Heart left ventricle (tissue), 16 donors: ENCODE measurements around the gene BAZ1B. TPM values are rescaled to one million over a fixed set of nuclear protein-coding genes. Genes with fewer than 3 reads are reported as not detected.
"Not testable (repeated sequence)": the region's sequence is repeated elsewhere in the genome, so short reads cannot be mapped to it uniquely, and the experiment has no call there.

ENCODE experiments used
- ATAC-seq, 4 donors: fragments of 200-7000 bp; cut with Tn5 transposase; one replicate each; pipeline ENCODE4 v1.9.1; 2020 to 2022; ENCODE audit warnings: moderate library complexity in 4 of 4, mild to moderate bottlenecking in 3 of 4, moderate number of reproducible peaks in 1 of 4
- DNase-seq, 5 donors: peaks; one replicate each; pipeline ENCODE4 v3.0.0-alpha.2; 2020
- H3K27ac ChIP-seq, 12 donors: fragments of 200-600 bp; sonication (generic) in 4 of 12; one replicate each; pipeline versions ENCODE4 v1.5.0 to v1.8.0; 2016 to 2022; ENCODE audit warnings: mild to moderate bottlenecking in 2 of 12
- H3K27me3 ChIP-seq, 9 donors: fragments of 200-600 bp; sonication (generic) in 2 of 9; one replicate each; pipeline versions ENCODE4 v1.5.1 to v1.8.0; 2016 to 2022; ENCODE audit warnings: mild to moderate bottlenecking in 3 of 9
- H3K36me3 ChIP-seq, 9 donors: fragments of 200-600 bp; sonication (generic) in 2 of 9; one replicate each; pipeline versions ENCODE4 v1.5.0 to v1.8.0; 2018 to 2022; ENCODE audit warnings: mild to moderate bottlenecking in 2 of 9
- H3K4me1 ChIP-seq, 12 donors: fragments of 200-600 bp; sonication (generic) in 4 of 12; one replicate each; pipeline versions ENCODE4 v1.5.0 to v1.8.0; 2016 to 2022; ENCODE audit warnings: mild to moderate bottlenecking in 3 of 12
- H3K4me3 ChIP-seq, 12 donors: fragments of 200-600 bp; sonication (generic) in 4 of 12; one replicate each; pipeline versions ENCODE4 v1.5.0 to v1.8.0; 2017 to 2022; ENCODE audit warnings: mild to moderate bottlenecking in 9 of 12, moderate library complexity in 4 of 12
- H3K9me3 ChIP-seq, 12 donors: fragments of 200-600 bp; sonication (generic) in 4 of 12; one replicate each; pipeline versions ENCODE4 v1.5.0 to v1.8.0; 2016 to 2022; ENCODE audit warnings: mild to moderate bottlenecking in 1 of 12
- CTCF ChIP-seq, 12 donors: fragments of 200-600 bp; sonication (generic) in 4 of 12; IDR thresholded peaks; one replicate each; pipeline versions ENCODE4 v1.5.0 to v1.8.0; 2018 to 2022; ENCODE audit warnings: antibody characterized with exemption in 12 of 12, mild to moderate bottlenecking in 5 of 12
- POLR2A ChIP-seq, 2 donors: fragments of 450-650 bp; IDR thresholded peaks; one replicate each; pipeline ENCODE4 v1.6.1; 2017; ENCODE audit warnings: antibody characterized with exemption in 2 of 2, mild to moderate bottlenecking in 2 of 2, moderate library complexity in 2 of 2
- WGBS, 4 donors: extraction: QIAGEN DNeasy Blood & Tissue Kit in 2 of 4; methylation state at CpG; one replicate each; pipeline versions ENCODE4 v1.1.5 to v1.1.7; 2013 to 2018; 5-methylcytosine and 5-hydroxymethylcytosine counted together
- intact Hi-C, 10 donors: fragments of 100-400 bp; cut with DNase I; formaldehyde crosslinking; loops; one replicate each; pipeline versions ENCODE4 v1.11.1 to v1.14.2; 2022
- polyA plus RNA-seq, 2 donors: library from polyadenylated mRNA; stranded (reverse); fragments of 200-250 nt; gene quantifications; one replicate each; pipeline ENCODE4 v1.2.3, GENCODE V29; 2013
- total RNA-seq, 9 donors: library from RNA; depleted of rRNA in 2 of 9; stranded (reverse); fragments of >200 nt in 2 of 9; fragmentation: NEBNext Ultra II Directional in 3 of 9; extraction: Animal tissue kit (Norgen Biotek cat#: 25700) in 3 of 9; gene quantifications; one replicate each; pipeline versions ENCODE4 v1.1.0 to v1.2.4, GENCODE V29; 2016 to 2023
- donor health status: ischemic (EF 13 %, LVEDD 7.1; RV severe dilation, severe dysfunction).
- donor health status: healthy with polysubstance abuse.
- donor health status: DM: no; HTN: yes; CAD: no.
- donor health status: DM: no; HTN: no; CAD: no.
- donor health status: ischemic (EF 25% LVEDD 6.9; RV normal size, moderate dysfunction).
- donor health status: ischemic (EF 25% LVEDD 5.7; RV mildly dilated, moderate dysfunction).
- donor health status: healthy.
- donor health status: DM: yes; HTN: yes; CAD: no.
- donor health status: ischemic (EF 35%, LVEDD 5.7; RV mildly dilated, moderate dysfunction).
- donor health status: nonischemic (EF 11% LVEDD 7.7; RV severe dilation, severe dysfunction).
- donor health status: DM: yes; HTN: yes; CAD: no.
- donor health status: PGD.
- donor health status: ischemic (EF 29% LVEDD 5.4; RV normal size, mild dysfunction).
- donor health status: nonischemic (EF 23%, LVEDD 6.1; RV moderate dilation, normal function).

The BAZ1B gene
- total and polyA plus RNA-seq, 11 donors: 19.0 to 45.0 (median 37.4) TPM

- no peaks in the 10 kb centered on the region for H3K4me1 ChIP-seq
- H3K27me3 ChIP-seq: no peaks in the 10 kb centered on the region
- DNase-seq (no peak), ATAC-seq (no peak)
- H3K4me3 ChIP-seq: no peak overlapping the region
- intact Hi-C loops: no loop called here
- no peaks in the 10 kb centered on the region for H3K9me3 ChIP-seq
- H3K36me3 ChIP-seq: peaks cover 0 to 100% (median 92%) of the 10 kb centered on the region in 9 donors
- no peak overlapping the region for H3K27ac ChIP-seq
- TF ChIP-seq CTCF (IDR thresholded peaks at IDR 0.05) (no peak), POLR2A (IDR thresholded peaks at IDR 0.05) (no peak)
- 88 to 94% (median 93%) methylated on average over 13 of the region's 13 CpGs for WGBS, 4 donors
Observed at GRCh38 chr7:73539709-73540108, 17.6 kb upstream of the BAZ1B start.

GRCh38 chr7:73538510-73538909 is 16.4 kb upstream of the BAZ1B start:
- DNase-seq, intact Hi-C loops, H3K27me3 ChIP-seq, H3K27ac ChIP-seq, H3K9me3 ChIP-seq, H3K4me1 ChIP-seq, ATAC-seq, H3K4me3 ChIP-seq: not testable (repeated sequence)
- peaks cover 0 to 100% (median 87%) of the 10 kb centered on the region in 9 donors for H3K36me3 ChIP-seq
- WGBS, 4 donors: 90 to 98% (median 96%) methylated on average over 2 of the region's 2 CpGs

GRCh38 chr7:73537051-73537450 is 15.0 kb upstream of the BAZ1B start:
- no peak overlapping the region for H3K4me3 ChIP-seq
- no peaks in the 10 kb centered on the region for H3K9me3 ChIP-seq
- H3K27ac ChIP-seq: no peak overlapping the region
- H3K4me1 ChIP-seq: no peaks in the 10 kb centered on the region
- 91 to 93% (median 93%) methylated on average over 16 of the region's 16 CpGs for WGBS, 4 donors
- TF ChIP-seq POLR2A (IDR thresholded peaks at IDR 0.05) (no peak), CTCF (IDR thresholded peaks at IDR 0.05) (no peak)
- ATAC-seq: peak in 2 of 4 donors; percentile 12 to 20
- no peak for DNase-seq
- peaks cover 0 to 93% (median 72%) of the 10 kb centered on the region in 9 donors for H3K36me3 ChIP-seq
- intact Hi-C loops: no loop called here
- H3K27me3 ChIP-seq: no peaks in the 10 kb centered on the region

- Histone ChIP-seq H3K9me3 (no peaks in the 10 kb centered on the region), H3K4me3 (no peak overlapping the region), H3K27me3 (no peaks in the 10 kb centered on the region), H3K4me1 (no peaks in the 10 kb centered on the region), H3K27ac (no peak overlapping the region), H3K36me3 (peaks cover 0 to 87% (median 66%) of the 10 kb centered on the region in 9 donors)
- TF ChIP-seq POLR2A (IDR thresholded peaks at IDR 0.05) (no peak), CTCF (IDR thresholded peaks at IDR 0.05) (no peak)
- intact Hi-C loops: no loop called here
- 73 to 79% (median 76%) methylated on average over 5 of the region's 5 CpGs for WGBS, 4 donors
- ATAC-seq: no peak
- DNase-seq: no peak
Observed at GRCh38 chr7:73536479-73536878, 14.4 kb upstream of the BAZ1B start.

- intact Hi-C loops: not testable (repeated sequence)
Observed at GRCh38 chr7:73535918-73536317, 13.8 kb upstream of the BAZ1B start.

More at GRCh38 chr7:73535918-73536317, 13.8 kb upstream of the BAZ1B start:
- H3K36me3 ChIP-seq: peaks cover 0 to 81% (median 61%) of the 10 kb centered on the region in 9 donors
- not testable (repeated sequence) for DNase-seq, ATAC-seq, H3K27me3 ChIP-seq, H3K4me1 ChIP-seq, H3K9me3 ChIP-seq, H3K27ac ChIP-seq, H3K4me3 ChIP-seq
- WGBS, 4 donors: 90 to 97% (median 97%) methylated on average over 7 of the region's 7 CpGs
